ACHN (cell line): Measurements from ENCODE around the gene TOM1L1.

Experiments
- DNase-seq: peaks from one replicate; pipeline ENCODE4 v3.0.0-alpha.2; 2015
- in situ Hi-C: cut with HindIII; loops from 2 replicates; pipeline ENCODE4 v1.10.0; 2017; ENCODE audit warnings: low sequenced_read_pairs, low pct_ligation_motif_present, low pct_unique_long_range_greater_than_20kb

TOM1L1 gene

GRCh38 chr17:54891176-54891821, 9.4 kb upstream of the TOM1L1 start:
- in situ Hi-C loops, result no loop called here
- peak; percentile 78 for DNase-seq

GRCh38 chr17:54892360-54892759, 8.3 kb upstream of the TOM1L1 start:
- DNase-seq, result no peak
- in situ Hi-C loops, result no loop called here

- no peak for DNase-seq
- in situ Hi-C loops, result no loop called here
Observed at GRCh38 chr17:54898576-54898975, 2.1 kb upstream of the TOM1L1 start.

- no peak for DNase-seq
- in situ Hi-C loops, result no loop called here
Observed at GRCh38 chr17:54899201-54899600, 1.5 kb upstream of the TOM1L1 start.

GRCh38 chr17:54899721-54900456, 763 bp upstream of the TOM1L1 start:
- in situ Hi-C loops, result no loop called here
- peak; percentile 48 for DNase-seq

GRCh38 chr17:54901230-54901822, 674 bp downstream of the TOM1L1 start:
- DNase-seq, result peak; percentile 79
- in situ Hi-C loops, result no loop called here

GRCh38 chr17:54902017-54902416, 1.4 kb downstream of the TOM1L1 start:
- in situ Hi-C loops, result no loop called here
- DNase-seq, result no peak

GRCh38 chr17:54902611-54903010, 2.0 kb downstream of the TOM1L1 start:
- in situ Hi-C loops, result no loop called here
- no peak for DNase-seq

GRCh38 chr17:54903375-54903774, 2.7 kb downstream of the TOM1L1 start:
- DNase-seq, result peak; percentile 92

GRCh38 chr17:54906683-54907082, 6.0 kb downstream of the TOM1L1 start:
- no peak for DNase-seq
- in situ Hi-C loops, result no loop called here

More at GRCh38 chr17:54903375-54903774, 2.7 kb downstream of the TOM1L1 start:
- in situ Hi-C loops, result no loop called here

GRCh38 chr17:54907376-54907775, 6.7 kb downstream of the TOM1L1 start:
- in situ Hi-C loops, result no loop called here
- no peak for DNase-seq

GRCh38 chr17:54909766-54910165, 9.1 kb downstream of the TOM1L1 start:
- in situ Hi-C loops, result no loop called here
- DNase-seq, result no peak

- no peak for DNase-seq
- in situ Hi-C loops, result no loop called here
Observed at GRCh38 chr17:54916721-54917120, 16.1 kb downstream of the TOM1L1 start.

- DNase-seq, result no peak
- in situ Hi-C loops, result no loop called here
Observed at GRCh38 chr17:54919425-54919824, 18.8 kb downstream of the TOM1L1 start.

- in situ Hi-C loops, result no loop called here
- DNase-seq, result no peak
Observed at GRCh38 chr17:54920819-54921218, 20.2 kb downstream of the TOM1L1 start.

- in situ Hi-C loops, result no loop called here
Observed at GRCh38 chr17:54924405-54924804, 23.8 kb downstream of the TOM1L1 start.

GRCh38 chr17:54927525-54927924, 26.9 kb downstream of the TOM1L1 start:
- in situ Hi-C loops, result no loop called here

More at GRCh38 chr17:54924405-54924804, 23.8 kb downstream of the TOM1L1 start:
- no peak for DNase-seq

GRCh38 chr17:54932711-54933110, 32.1 kb downstream of the TOM1L1 start:
- in situ Hi-C loops, result no loop called here
- no peak for DNase-seq

More at GRCh38 chr17:54927525-54927924, 26.9 kb downstream of the TOM1L1 start:
- no peak for DNase-seq

- in situ Hi-C loops, result no loop called here
- no peak for DNase-seq
Observed at GRCh38 chr17:54933921-54934320, 33.3 kb downstream of the TOM1L1 start.

GRCh38 chr17:54935471-54935870, 34.8 kb downstream of the TOM1L1 start:
- in situ Hi-C loops, result no loop called here
- DNase-seq, result no peak
